A549 treated with RU486 at 1 μM for 4 hours (cell line): ENCODE results near the gene RAB11FIP5. TPM values are rescaled to one million over a fixed set of nuclear protein-coding genes. Genes with fewer than 3 reads are reported as not detected.

Source experiments
- total RNA-seq: library from RNA; stranded (reverse); fragments of 200-300 nt; extraction: Qiagen RNA extraction; gene quantifications from 5 replicates; pipeline ENCODE4 v1.2.3, GENCODE V29; 2022; ENCODE audit warnings: low read depth

The RAB11FIP5 gene, protein sequence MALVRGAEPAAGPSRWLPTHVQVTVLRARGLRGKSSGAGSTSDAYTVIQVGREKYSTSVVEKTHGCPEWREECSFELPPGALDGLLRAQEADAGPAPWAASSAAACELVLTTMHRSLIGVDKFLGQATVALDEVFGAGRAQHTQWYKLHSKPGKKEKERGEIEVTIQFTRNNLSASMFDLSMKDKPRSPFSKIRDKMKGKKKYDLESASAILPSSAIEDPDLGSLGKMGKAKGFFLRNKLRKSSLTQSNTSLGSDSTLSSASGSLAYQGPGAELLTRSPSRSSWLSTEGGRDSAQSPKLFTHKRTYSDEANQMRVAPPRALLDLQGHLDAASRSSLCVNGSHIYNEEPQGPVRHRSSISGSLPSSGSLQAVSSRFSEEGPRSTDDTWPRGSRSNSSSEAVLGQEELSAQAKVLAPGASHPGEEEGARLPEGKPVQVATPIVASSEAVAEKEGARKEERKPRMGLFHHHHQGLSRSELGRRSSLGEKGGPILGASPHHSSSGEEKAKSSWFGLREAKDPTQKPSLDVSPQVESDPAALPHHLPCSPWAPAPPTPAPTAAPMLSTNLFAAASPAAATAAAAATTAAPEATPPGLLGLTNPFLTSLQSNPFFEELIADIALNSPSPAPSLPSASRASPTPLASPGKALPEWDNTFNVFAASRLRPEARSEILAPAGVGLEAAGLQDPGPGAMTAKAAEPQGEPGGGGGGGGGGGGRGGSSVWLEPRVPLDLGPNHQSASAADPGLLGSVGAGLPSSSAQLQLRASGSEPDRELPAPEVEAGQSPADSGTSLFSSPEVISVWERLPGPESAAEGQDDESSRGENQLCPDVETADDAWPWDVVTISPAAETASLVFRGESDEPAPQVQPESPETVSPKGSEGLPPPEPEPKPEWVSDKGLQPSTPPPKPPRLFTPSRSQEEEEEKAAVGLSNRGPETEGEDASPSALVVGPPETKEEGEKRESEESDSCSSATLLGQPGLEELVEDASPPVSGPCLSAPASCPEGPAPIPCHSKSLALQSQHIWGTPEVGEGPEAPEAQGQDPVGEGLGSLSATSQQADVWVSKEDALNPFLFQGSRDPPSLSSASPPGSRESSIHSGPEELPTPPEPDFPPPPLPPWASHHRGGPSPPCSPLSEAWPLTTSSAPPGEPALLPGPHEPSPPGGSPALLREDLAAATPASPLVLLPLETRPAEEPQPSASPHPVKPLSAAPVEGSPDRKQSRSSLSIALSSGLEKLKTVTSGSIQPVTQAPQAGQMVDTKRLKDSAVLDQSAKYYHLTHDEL (N-terminal part only)
- total RNA-seq, result 31.2 to 38.7 TPM (median 35.3 TPM) in 5 replicates

DNA sequence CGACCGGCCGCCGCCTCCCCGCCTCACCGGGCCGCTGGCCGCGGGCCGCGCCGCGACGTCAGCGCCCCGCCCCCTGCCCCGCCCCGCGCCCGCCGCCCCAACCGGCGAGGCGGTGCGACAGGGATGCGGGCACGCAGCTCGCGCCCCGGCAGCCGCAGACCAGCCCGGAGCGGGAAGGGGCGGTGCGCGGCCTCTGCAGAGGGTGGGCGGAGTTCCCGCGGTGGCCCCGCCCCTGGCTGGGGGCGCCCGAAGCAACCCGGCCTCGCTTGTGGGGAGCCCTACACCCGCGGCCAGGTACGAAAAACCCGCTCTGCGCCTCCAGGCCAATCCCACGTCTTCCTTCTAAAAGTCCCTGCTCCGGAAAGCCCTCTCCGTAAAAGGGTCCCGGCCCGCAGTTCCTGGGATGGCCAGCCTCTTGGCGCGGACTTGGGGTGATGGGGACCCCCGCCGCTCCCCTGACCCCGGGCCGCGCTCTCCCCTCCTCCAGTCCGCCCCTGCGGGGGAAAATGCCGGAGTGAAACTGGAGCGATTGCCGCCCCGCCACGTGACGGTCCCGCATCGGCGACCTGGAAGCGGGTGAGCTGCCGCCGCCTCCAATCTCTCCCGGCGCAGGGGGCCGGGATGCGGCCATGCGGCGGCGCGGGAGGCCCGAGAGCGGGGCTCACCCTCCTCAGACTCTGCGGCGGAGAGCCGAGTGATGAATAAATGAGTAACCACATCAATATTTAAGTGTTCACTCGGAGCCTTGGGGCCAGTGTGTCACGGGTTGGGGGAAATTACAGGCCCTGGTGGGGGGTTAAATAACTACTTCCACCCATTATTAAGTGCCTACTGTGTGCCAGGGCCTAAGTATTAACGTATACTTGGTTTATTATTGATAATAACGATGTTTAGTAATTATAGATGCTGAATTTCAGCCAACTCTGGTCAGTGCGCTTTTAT, at the start of gene RAB11FIP5:
Gene RAB11FIP5 (minus strand): TSS at position 36 of the 942 bp plus-strand sequence. CDS start 171 bp downstream, outside the sequence.

DNA sequence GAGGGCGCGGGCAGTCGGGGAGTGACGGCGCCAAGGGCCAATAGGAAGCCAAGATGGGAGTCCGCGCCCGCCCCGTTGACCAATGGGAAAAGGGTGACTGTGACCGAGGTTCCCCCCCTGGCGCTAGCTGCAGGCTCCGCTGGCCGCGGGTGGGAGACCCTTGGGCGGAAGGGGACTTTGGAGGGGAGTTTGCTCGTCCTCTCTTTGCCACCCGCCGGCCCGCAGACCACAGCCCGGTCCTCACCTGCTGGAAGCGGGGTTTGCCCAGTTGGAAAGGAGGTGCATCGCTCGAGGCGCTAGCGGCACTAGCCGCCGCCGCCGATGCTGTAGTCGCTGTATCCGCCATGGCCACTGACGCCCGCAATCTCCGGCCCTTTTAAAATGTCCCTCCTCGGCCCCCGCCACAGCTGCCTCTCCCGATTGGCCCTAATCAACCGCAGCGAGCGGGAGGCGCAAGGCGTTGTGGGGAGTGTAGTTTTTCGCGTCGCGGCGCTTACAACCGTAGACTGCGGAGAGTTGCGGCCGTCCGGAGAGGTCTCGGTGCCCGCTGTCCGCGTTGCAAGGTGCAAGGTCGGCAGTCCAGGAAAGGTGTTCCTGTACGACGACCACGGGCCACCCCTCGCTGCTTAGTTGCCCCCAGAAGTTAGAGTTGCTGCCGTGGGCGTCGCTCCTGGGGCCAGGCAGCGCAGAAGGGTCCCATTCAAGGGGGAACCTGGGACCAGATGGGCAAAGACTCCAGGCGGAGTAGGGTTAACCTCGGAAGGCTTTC, 41.2 kb downstream of the RAB11FIP5 start, which contains the start of gene SFXN5:
Gene SFXN5 (minus strand): TSS at position 353 of the 769 bp plus-strand sequence. CDS start 7 bp downstream, at position 346.

Other genes with a start within 250 kb of the RAB11FIP5 start
- 89.5 to 146 TPM (median 142 TPM) in 5 replicates for gene SPR, start 225.5 kb downstream of the RAB11FIP5 start, total RNA-seq
- 0.27 TPM in 1 of 5 replicates, not detected in the others for gene EMX1, start 195.4 kb downstream of the RAB11FIP5 start, total RNA-seq
- gene SFXN5, start 41.2 kb downstream of the RAB11FIP5 start, total RNA-seq, result 11.6 to 16.5 TPM (median 13.4 TPM) in 5 replicates
- gene NOTO, start 89.6 kb upstream of the RAB11FIP5 start, total RNA-seq, result 0.09 TPM in 1 of 5 replicates, not detected in the others
- 53.9 to 62.0 TPM (median 56.6 TPM) in 5 replicates for gene SMYD5, start 101.3 kb upstream of the RAB11FIP5 start, total RNA-seq
- gene PRADC1, start 120.3 kb upstream of the RAB11FIP5 start, total RNA-seq, result 19.3 to 24.1 TPM (median 23.6 TPM) in 5 replicates
- gene CCT7, start 121.4 kb upstream of the RAB11FIP5 start, total RNA-seq, result 568 to 901 TPM (median 612 TPM) in 5 replicates
- gene FBXO41, start 171.5 kb upstream of the RAB11FIP5 start, total RNA-seq, result 4.3 to 6.0 TPM (median 5.3 TPM) in 5 replicates
- gene EGR4, start 180.6 kb upstream of the RAB11FIP5 start, total RNA-seq, result 0.17 to 0.37 TPM (median 0.27 TPM) in 5 replicates